Breast epithelium (tissue), 3 donors: ENCODE results near the gene RAB22A.

Source experiments
- CTCF ChIP-seq, 3 donors: fragments of 450-650 bp; IDR thresholded peaks; one replicate each; pipeline ENCODE4 v1.5.1; 2016 to 2017; ENCODE audit warnings: antibody characterized with exemption in 3 of 3, mild to moderate bottlenecking in 3 of 3, moderate library complexity in 3 of 3
- POLR2AphosphoS5 ChIP-seq, 3 donors: sonication (generic); formaldehyde crosslinking; IDR thresholded peaks; one replicate each; pipeline ENCODE4 v1.6.1; 2017; ENCODE audit warnings: antibody characterized with exemption in 3 of 3

- no peak for TF ChIP-seq CTCF (IDR thresholded peaks at IDR 0.05)
- TF ChIP-seq POLR2AphosphoS5 (IDR thresholded peaks at IDR 0.05), result no peak
Measured at GRCh38 chr20:58271606-58272351, 37.7 kb upstream of the RAB22A start.
